ENCODE data around the gene MSANTD2.

DNA sequence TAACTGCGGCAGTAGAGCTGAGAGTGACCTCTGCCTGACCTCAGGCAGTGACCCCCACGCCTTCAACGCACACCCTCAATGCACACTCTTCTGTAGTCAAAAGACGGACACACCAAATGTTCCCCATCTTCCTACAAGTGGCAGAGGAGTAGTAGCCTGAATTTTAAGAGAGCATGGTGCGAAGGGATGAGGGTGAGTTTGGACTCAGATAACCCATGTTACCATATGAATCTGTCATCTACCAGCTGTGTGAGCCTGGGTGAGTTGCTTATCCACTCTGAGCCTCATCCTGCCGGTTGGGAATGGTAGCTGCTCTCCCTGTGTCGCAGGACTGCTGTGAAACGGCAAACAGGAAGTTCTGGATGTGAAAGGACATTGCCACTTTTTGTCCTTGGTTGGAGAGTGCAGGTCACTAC is 44.5 kb upstream of the MSANTD2 start:
- TF ChIP-seq, protein P1, sequence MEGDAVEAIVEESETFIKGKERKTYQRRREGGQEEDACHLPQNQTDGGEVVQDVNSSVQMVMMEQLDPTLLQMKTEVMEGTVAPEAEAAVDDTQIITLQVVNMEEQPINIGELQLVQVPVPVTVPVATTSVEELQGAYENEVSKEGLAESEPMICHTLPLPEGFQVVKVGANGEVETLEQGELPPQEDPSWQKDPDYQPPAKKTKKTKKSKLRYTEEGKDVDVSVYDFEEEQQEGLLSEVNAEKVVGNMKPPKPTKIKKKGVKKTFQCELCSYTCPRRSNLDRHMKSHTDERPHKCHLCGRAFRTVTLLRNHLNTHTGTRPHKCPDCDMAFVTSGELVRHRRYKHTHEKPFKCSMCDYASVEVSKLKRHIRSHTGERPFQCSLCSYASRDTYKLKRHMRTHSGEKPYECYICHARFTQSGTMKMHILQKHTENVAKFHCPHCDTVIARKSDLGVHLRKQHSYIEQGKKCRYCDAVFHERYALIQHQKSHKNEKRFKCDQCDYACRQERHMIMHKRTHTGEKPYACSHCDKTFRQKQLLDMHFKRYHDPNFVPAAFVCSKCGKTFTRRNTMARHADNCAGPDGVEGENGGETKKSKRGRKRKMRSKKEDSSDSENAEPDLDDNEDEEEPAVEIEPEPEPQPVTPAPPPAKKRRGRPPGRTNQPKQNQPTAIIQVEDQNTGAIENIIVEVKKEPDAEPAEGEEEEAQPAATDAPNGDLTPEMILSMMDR (IDR thresholded peaks at IDR 0.05), result no peak
- no peak for TF ChIP-seq POLR2A (IDR thresholded peaks at IDR 0.05)

All from esophagus squamous epithelium (tissue), 4 donors.